ENCODE data around the gene SFT2D3.

SFT2D3 gene

GRCh38 chr2:127701193-127701650 lies at the start of gene SFT2D3:
Gene SFT2D3 (plus strand): TSS chr2:127701497. CDS start chr2:127701529, 32 bp downstream.
- peak; percentile 78 to 92 (median 83) for DNase-seq

- DNase-seq, result no peak
Measured at GRCh38 chr2:127651971-127652550, 49.2 kb upstream of the SFT2D3 start.

GRCh38 chr2:127652786-127653357 lies 48.4 kb upstream of the SFT2D3 start:
- DNase-seq, result no peak

- no peak for DNase-seq
Measured at GRCh38 chr2:127653421-127654083, 47.7 kb upstream of the SFT2D3 start.

GRCh38 chr2:127654084-127654837 lies 47.0 kb upstream of the SFT2D3 start:
- DNase-seq, result no peak

GRCh38 chr2:127654838-127655175 lies 46.5 kb upstream of the SFT2D3 start:
- DNase-seq, result no peak

GRCh38 chr2:127655209-127656073 lies 45.9 kb upstream of the SFT2D3 start:
- DNase-seq, result no peak

- no peak for DNase-seq
Measured at GRCh38 chr2:127656569-127657231, 44.6 kb upstream of the SFT2D3 start.

- DNase-seq, result no peak
Measured at GRCh38 chr2:127657232-127657595, 44.1 kb upstream of the SFT2D3 start.

GRCh38 chr2:127658146-127658545 lies 43.2 kb upstream of the SFT2D3 start:
- DNase-seq, result no peak

GRCh38 chr2:127658641-127659407 lies 42.5 kb upstream of the SFT2D3 start:
- no peak for DNase-seq

- DNase-seq, result no peak
Measured at GRCh38 chr2:127659408-127660290, 41.6 kb upstream of the SFT2D3 start.

- no peak for DNase-seq
Measured at GRCh38 chr2:127660291-127660578, 41.1 kb upstream of the SFT2D3 start.

GRCh38 chr2:127661072-127661649 lies 40.1 kb upstream of the SFT2D3 start:
- DNase-seq, result no peak

GRCh38 chr2:127661949-127662510 lies 39.3 kb upstream of the SFT2D3 start:
- no peak for DNase-seq

GRCh38 chr2:127662937-127663565 lies 38.2 kb upstream of the SFT2D3 start:
- no peak for DNase-seq

- no peak for DNase-seq
Measured at GRCh38 chr2:127663566-127664064, 37.7 kb upstream of the SFT2D3 start.

GRCh38 chr2:127664065-127664894 lies 37.0 kb upstream of the SFT2D3 start:
- no peak for DNase-seq

All from stimulated activated naive CD4-positive, alpha-beta T cell (primary cell).